Measurements from ENCODE around the gene RASA4B.

DNA sequence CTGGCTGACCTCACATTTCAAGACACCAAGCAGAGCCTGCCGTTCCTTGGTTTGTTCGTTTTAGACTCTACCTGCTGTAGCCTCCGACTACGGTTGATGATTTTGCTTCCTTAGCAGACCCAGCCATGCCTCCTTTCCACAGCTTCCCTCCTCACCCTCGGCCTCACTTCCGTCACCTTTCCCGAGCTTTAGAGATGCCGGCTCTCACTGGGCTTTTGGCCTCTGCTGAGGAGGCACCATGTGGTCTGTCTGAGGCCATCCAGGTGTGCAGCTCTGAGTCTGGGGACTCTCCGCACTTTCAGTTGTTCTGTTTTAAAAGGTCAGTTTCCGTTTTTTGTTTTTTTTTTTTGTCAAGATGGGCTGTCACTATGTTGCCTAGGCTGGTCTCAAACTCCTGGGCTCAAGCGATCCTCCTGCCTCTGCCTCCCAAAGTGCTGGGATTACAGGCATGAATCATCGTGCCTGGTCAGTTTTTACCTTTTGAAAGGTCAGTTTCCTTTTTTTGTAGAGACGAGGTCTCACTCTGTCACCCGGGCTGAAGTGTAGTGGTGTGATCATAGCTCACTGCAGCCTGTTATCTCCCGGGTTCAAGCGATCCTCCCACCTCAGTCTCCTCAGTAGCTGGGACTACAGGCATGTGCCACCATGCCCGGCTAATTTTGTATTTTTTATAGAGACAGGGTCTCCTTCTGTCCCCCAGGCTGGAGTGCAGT lies 72.5 kb downstream of the RASA4B start:
- no peak for TF ChIP-seq EP300 (IDR thresholded peaks at IDR 0.05)
- TF ChIP-seq, protein P1, sequence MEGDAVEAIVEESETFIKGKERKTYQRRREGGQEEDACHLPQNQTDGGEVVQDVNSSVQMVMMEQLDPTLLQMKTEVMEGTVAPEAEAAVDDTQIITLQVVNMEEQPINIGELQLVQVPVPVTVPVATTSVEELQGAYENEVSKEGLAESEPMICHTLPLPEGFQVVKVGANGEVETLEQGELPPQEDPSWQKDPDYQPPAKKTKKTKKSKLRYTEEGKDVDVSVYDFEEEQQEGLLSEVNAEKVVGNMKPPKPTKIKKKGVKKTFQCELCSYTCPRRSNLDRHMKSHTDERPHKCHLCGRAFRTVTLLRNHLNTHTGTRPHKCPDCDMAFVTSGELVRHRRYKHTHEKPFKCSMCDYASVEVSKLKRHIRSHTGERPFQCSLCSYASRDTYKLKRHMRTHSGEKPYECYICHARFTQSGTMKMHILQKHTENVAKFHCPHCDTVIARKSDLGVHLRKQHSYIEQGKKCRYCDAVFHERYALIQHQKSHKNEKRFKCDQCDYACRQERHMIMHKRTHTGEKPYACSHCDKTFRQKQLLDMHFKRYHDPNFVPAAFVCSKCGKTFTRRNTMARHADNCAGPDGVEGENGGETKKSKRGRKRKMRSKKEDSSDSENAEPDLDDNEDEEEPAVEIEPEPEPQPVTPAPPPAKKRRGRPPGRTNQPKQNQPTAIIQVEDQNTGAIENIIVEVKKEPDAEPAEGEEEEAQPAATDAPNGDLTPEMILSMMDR (IDR thresholded peaks at IDR 0.05): no peak
